Fibroblast of lung (primary cell): ENCODE results near the gene SOCS4.

Source experiments
- EZH2 ChIP-seq: IDR thresholded peaks from 2 replicates; pipeline ENCODE4 v1.5.1; 2012; ENCODE audit warnings: low read length, control low read depth, mild to moderate bottlenecking; ENCODE audit errors: missing control alignments
- TF ChIP-seq, protein P1 (sequence below), 2 donors: IDR thresholded peaks in 1 of 2; conservative IDR thresholded peaks in 1 of 2; 1 replicate in 1 of 2; 2 replicates in 1 of 2; pipeline ENCODE4 v1.5.1; 2011 to 2012; ENCODE audit warnings: low read length in 2 of 2, control low read depth in 1 of 2, inconsistent platforms in 1 of 2, low read depth in 1 of 2, mild to moderate bottlenecking in 1 of 2

DNA sequence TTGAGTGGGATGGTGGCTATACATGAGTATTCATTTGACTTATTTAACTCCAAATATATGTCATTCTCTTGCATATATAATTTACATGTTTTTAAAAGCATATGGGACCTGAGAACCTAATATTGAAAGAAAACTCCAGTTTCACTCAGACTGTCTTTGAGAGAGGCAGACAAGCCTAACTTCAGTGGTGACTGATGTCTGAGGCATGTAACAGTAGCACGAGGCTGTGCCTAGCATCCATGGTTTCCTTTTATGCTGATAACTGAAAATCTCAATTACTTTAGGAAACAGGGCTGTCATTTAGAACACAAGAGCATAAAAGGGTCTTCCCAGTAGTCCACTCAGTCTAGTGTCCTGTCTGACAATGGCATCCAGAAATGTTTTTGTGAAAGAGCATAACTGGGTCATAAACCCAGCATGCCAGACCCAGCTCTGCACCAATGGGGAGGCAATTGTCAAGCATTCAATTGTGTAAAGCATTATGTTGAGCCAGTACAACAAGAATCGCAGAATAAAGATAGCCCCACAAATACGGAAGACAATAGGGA lies 48.7 kb downstream of the SOCS4 start:
- TF ChIP-seq EZH2, result no peak
- TF ChIP-seq, protein P1, sequence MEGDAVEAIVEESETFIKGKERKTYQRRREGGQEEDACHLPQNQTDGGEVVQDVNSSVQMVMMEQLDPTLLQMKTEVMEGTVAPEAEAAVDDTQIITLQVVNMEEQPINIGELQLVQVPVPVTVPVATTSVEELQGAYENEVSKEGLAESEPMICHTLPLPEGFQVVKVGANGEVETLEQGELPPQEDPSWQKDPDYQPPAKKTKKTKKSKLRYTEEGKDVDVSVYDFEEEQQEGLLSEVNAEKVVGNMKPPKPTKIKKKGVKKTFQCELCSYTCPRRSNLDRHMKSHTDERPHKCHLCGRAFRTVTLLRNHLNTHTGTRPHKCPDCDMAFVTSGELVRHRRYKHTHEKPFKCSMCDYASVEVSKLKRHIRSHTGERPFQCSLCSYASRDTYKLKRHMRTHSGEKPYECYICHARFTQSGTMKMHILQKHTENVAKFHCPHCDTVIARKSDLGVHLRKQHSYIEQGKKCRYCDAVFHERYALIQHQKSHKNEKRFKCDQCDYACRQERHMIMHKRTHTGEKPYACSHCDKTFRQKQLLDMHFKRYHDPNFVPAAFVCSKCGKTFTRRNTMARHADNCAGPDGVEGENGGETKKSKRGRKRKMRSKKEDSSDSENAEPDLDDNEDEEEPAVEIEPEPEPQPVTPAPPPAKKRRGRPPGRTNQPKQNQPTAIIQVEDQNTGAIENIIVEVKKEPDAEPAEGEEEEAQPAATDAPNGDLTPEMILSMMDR (conservative IDR thresholded peaks at IDR 0.05 in 1 of 2, IDR thresholded peaks at IDR 0.05 in 1 of 2; ENCODE audit: low read depth in 1 of 2, low read length in 2 of 2), result no peak
